Measurements from ENCODE around the gene SCYL2. TPM values are rescaled to one million over a fixed set of nuclear protein-coding genes. Genes with fewer than 3 reads are reported as not detected.

The SCYL2 gene
- total and polyA plus RNA-seq, 2 experiments from 2014 or later, result 15.0 to 57.5 TPM

GRCh38 chr12:100243137-100243536 is 23.8 kb upstream of the SCYL2 start (continued):
- TF ChIP-seq ZNF462 (CRISPR knock-in tag; IDR thresholded peaks at IDR 0.05), result no peak
- TF ChIP-seq, protein P1, sequence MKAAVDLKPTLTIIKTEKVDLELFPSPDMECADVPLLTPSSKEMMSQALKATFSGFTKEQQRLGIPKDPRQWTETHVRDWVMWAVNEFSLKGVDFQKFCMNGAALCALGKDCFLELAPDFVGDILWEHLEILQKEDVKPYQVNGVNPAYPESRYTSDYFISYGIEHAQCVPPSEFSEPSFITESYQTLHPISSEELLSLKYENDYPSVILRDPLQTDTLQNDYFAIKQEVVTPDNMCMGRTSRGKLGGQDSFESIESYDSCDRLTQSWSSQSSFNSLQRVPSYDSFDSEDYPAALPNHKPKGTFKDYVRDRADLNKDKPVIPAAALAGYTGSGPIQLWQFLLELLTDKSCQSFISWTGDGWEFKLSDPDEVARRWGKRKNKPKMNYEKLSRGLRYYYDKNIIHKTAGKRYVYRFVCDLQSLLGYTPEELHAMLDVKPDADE (IDR thresholded peaks at IDR 0.05), result no peak

DNA sequence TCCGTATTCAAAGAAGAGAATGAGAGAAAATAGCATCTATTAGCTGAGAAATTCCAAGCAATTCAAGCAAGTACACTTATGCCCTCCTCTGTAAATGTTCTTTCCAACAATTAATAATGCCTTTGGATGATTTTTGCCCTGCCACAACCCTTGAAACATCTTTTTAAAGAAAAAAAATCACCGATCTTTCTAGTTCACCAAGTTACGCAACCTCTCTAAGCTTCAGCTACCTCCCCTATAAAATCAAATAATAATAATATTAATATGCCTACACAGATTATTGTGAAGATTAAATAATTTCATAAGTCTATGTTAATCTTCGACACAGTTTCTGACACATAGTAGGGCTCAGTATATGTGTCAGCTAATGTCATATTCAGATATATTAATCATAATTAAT is 19.2 kb upstream of the SCYL2 start:
- Histone ChIP-seq H3K27ac (ENCODE audit: low read depth) (no peak overlapping the region), H3K27me3 (ENCODE audit: insufficient read depth) (no peaks in the 10 kb centered on the region), H3K9me2 (ENCODE audit: insufficient read depth) (no peaks in the 10 kb centered on the region), H3K79me2 (replicated peaks; ENCODE audit: insufficient read depth) (no peaks in the 10 kb centered on the region), H3K4me3 (no peak overlapping the region), H4K20me1 (replicated peaks; ENCODE audit: insufficient read depth) (no peaks in the 10 kb centered on the region), H2AFZ (no peak overlapping the region), H3K4me1 (ENCODE audit: insufficient read depth) (no peaks in the 10 kb centered on the region), H3K36me3 (ENCODE audit: insufficient read depth) (no peaks in the 10 kb centered on the region), H3K4me2 (no peak overlapping the region), H3F3A (replicated peaks; ENCODE audit: low read depth) (no peaks in the 10 kb centered on the region)
- H3K4me1 Mint-ChIP-seq, result no peaks in the 10 kb centered on the region
- H3K9me3 Mint-ChIP-seq, result no peaks in the 10 kb centered on the region
- H3K27me3 Mint-ChIP-seq (ENCODE audit: insufficient read depth, low read depth, poor library complexity), result no peaks in the 10 kb centered on the region
- DNase-seq (ENCODE audit: low spot score) (no peak), ATAC-seq (no peak)
- H3K36me3 Mint-ChIP-seq (ENCODE audit: low read depth), result no peaks in the 10 kb centered on the region
- no peak overlapping the region for H3K4me3 Mint-ChIP-seq
- H3K27ac Mint-ChIP-seq, result no peak overlapping the region
- TF ChIP-seq ZNF462 (CRISPR knock-in tag; IDR thresholded peaks at IDR 0.05) (no peak), STAT1 (IDR thresholded peaks at IDR 0.05; ENCODE audit: unreplicated experiment) (no peak), EZH2phosphoT487 (IDR thresholded peaks at IDR 0.05; ENCODE audit: unreplicated experiment) (no peak), EZH2 (IDR thresholded peaks at IDR 0.05; ENCODE audit: low read depth, unreplicated experiment) (no peak), ZNF114 (CRISPR knock-in tag; IDR thresholded peaks at IDR 0.05) (no peak), NANOG (IDR thresholded peaks at IDR 0.05; ENCODE audit: borderline replicate concordance) (no peak), JUNB (IDR thresholded peaks at IDR 0.05; ENCODE audit: unreplicated experiment) (no peak)

Data from GM23338 (cell line).